OCI-LY1 (cell line): ENCODE results near the gene ADAMTSL1.

ENCODE experiments used
- H2AFZ ChIP-seq: fragments of 200-600 bp; sonication (generic), shearing (Covaris generic); 2 replicates; pipeline ENCODE4 v1.6.0; 2014; ENCODE audit warnings: antibody characterized with exemption, mild to moderate bottlenecking, low read length
- H3F3A ChIP-seq: fragments of 200-600 bp; sonication (generic), shearing (Covaris generic); 2 replicates; pipeline ENCODE4 v1.6.0; 2014; ENCODE audit warnings: mild to moderate bottlenecking, antibody characterized with exemption, low read length, moderate library complexity; ENCODE audit not compliant: insufficient read depth
- H3K27ac ChIP-seq: fragments of 200-600 bp; sonication (generic); 2 replicates; pipeline ENCODE4 v1.5.1; 2014; ENCODE audit warnings: low read length, mixed run types, mild to moderate bottlenecking, low read depth; ENCODE audit not compliant: poor library complexity, severe bottlenecking
- H3K27me3 ChIP-seq: fragments of 200-600 bp; sonication (generic); 2 replicates; pipeline ENCODE4 v1.6.0; 2014; ENCODE audit warnings: antibody characterized with exemption, mild to moderate bottlenecking, low read length, moderate library complexity; ENCODE audit not compliant: insufficient read depth
- H3K36me3 ChIP-seq: fragments of 200-600 bp; sonication (generic); 2 replicates; pipeline ENCODE4 v1.6.1; 2014; ENCODE audit warnings: mild to moderate bottlenecking, antibody characterized with exemption, low read length, moderate library complexity, mixed read lengths; ENCODE audit not compliant: insufficient read depth
- H3K4me1 ChIP-seq: fragments of 200-600 bp; sonication (generic); 2 replicates; pipeline ENCODE4 v1.5.1; 2014; ENCODE audit warnings: mild to moderate bottlenecking, low read length, moderate library complexity; ENCODE audit not compliant: insufficient read depth, severe bottlenecking
- H3K4me2 ChIP-seq: fragments of 200-600 bp; sonication (generic), shearing (Covaris generic); 2 replicates; pipeline ENCODE4 v1.6.1; 2014; ENCODE audit warnings: low read length
- H3K4me3 ChIP-seq: fragments of 200-600 bp; sonication (generic); 2 replicates; pipeline ENCODE4 v1.5.1; 2014; ENCODE audit warnings: low read length, low read depth, mild to moderate bottlenecking, mixed read lengths; ENCODE audit not compliant: poor library complexity, severe bottlenecking
- H3K79me2 ChIP-seq: fragments of 200-600 bp; shearing (Covaris generic); 2 replicates; pipeline ENCODE4 v1.6.1; 2016; ENCODE audit warnings: mixed run types, low read length, mixed read lengths; ENCODE audit not compliant: insufficient read depth
- H3K9ac ChIP-seq: fragments of 200-600 bp; sonication (generic), shearing (Covaris generic); 2 replicates; pipeline ENCODE4 v1.6.1; 2014; ENCODE audit warnings: mild to moderate bottlenecking, low read length, mixed read lengths
- H3K9me2 ChIP-seq: fragments of 200-600 bp; sonication (generic), shearing (Covaris generic); 2 replicates; pipeline ENCODE4 v1.6.1; 2014; ENCODE audit warnings: low read depth, mild to moderate bottlenecking, low read length, mixed read lengths
- H3K9me3 ChIP-seq: fragments of 200-600 bp; shearing (Covaris generic); 2 replicates; pipeline ENCODE4 v1.6.1; 2014; ENCODE audit warnings: low read length, mixed read lengths
- H4K20me1 ChIP-seq: fragments of 200-600 bp; sonication (generic), shearing (Covaris generic); 2 replicates; pipeline ENCODE4 v1.6.0; 2016; ENCODE audit warnings: mild to moderate bottlenecking, low read length; ENCODE audit not compliant: insufficient read depth
- CTCF ChIP-seq: fragments of 200-600 bp; sonication (generic), shearing (Covaris generic); IDR thresholded peaks from 2 replicates; pipeline ENCODE4 v1.5.1; 2017; ENCODE audit warnings: mild to moderate bottlenecking, antibody characterized with exemption, low read length, moderate library complexity, mixed read lengths
- EZH2 ChIP-seq: fragments of 200-600 bp; sonication (generic), shearing (Covaris generic); IDR thresholded peaks from 2 replicates; pipeline ENCODE4 v1.8.0; 2017; ENCODE audit warnings: borderline replicate concordance, mixed run types, mild to moderate bottlenecking, antibody characterized with exemption, low read length, moderate library complexity, mixed read lengths

The ADAMTSL1 gene

GRCh38 chr9:18473652-18474279 is at the start of gene ADAMTSL1:
TSS of gene ADAMTSL1 (plus strand) at chr9:18474153. CDS start at chr9:18474233, 80 bp downstream.
- TF ChIP-seq EZH2 (no peak), CTCF (no peak)
- H3K27me3 ChIP-seq: no peaks in the 10 kb centered on the region
- H3F3A ChIP-seq: no peaks in the 10 kb centered on the region
- H3K36me3 ChIP-seq: no peaks in the 10 kb centered on the region
- no peak within 1 kb of the TSS for H2AFZ ChIP-seq
- H3K4me2 ChIP-seq: no peak within 1 kb of the TSS
- H3K9me3 ChIP-seq: no peaks in the 10 kb centered on the region
- H3K9me2 ChIP-seq: no peaks in the 10 kb centered on the region
- H4K20me1 ChIP-seq: no peaks in the 10 kb centered on the region
- no peak within 1 kb of the TSS for H3K4me3 ChIP-seq
- H3K79me2 ChIP-seq: no peaks in the 10 kb centered on the region
- no peak within 1 kb of the TSS for H3K9ac ChIP-seq
- H3K27ac ChIP-seq: no peak within 1 kb of the TSS
- H3K4me1 ChIP-seq: no peaks in the 10 kb centered on the region

GRCh38 chr9:18427691-18428090 is 46.3 kb upstream of the ADAMTSL1 start:
- Histone ChIP-seq H3K9me3 (no peaks in the 10 kb centered on the region), H3K4me1 (no peaks in the 10 kb centered on the region), H3K27me3 (no peaks in the 10 kb centered on the region), H3F3A (no peaks in the 10 kb centered on the region), H3K4me2 (no peak overlapping the region), H3K79me2 (no peaks in the 10 kb centered on the region), H2AFZ (no peak overlapping the region), H3K9ac (no peak overlapping the region), H3K27ac (no peak overlapping the region), H3K4me3 (no peak overlapping the region), H4K20me1 (no peaks in the 10 kb centered on the region), H3K36me3 (no peaks in the 10 kb centered on the region), H3K9me2 (no peaks in the 10 kb centered on the region)
- TF ChIP-seq CTCF (no peak), EZH2 (no peak)

GRCh38 chr9:18428661-18429060 is 45.3 kb upstream of the ADAMTSL1 start:
- no peaks in the 10 kb centered on the region for H3K9me2 ChIP-seq
- no peaks in the 10 kb centered on the region for H3F3A ChIP-seq
- H3K4me1 ChIP-seq: no peaks in the 10 kb centered on the region
- H3K9ac ChIP-seq: no peak overlapping the region
- H3K27ac ChIP-seq: no peak overlapping the region
- TF ChIP-seq EZH2 (no peak), CTCF (no peak)
- no peaks in the 10 kb centered on the region for H3K27me3 ChIP-seq
- H4K20me1 ChIP-seq: no peaks in the 10 kb centered on the region
- no peak overlapping the region for H3K4me2 ChIP-seq
- H3K4me3 ChIP-seq: no peak overlapping the region
- H3K36me3 ChIP-seq: no peaks in the 10 kb centered on the region
- H3K9me3 ChIP-seq: no peaks in the 10 kb centered on the region
- no peak overlapping the region for H2AFZ ChIP-seq
- H3K79me2 ChIP-seq: no peaks in the 10 kb centered on the region
